Measurements from ENCODE around the gene DDX47. TPM values are rescaled to one million over a fixed set of nuclear protein-coding genes. Genes with fewer than 3 reads are reported as not detected.

DDX47 gene
- total RNA-seq, 1 experiment from 2014 or later: 192 TPM

- Histone ChIP-seq H4K20me1 (ENCODE audit: insufficient read depth) (no peaks in the 10 kb centered on the region), H3K36me3 (ENCODE audit: low read depth) (no peaks in the 10 kb centered on the region), H3K4me3 (no peak overlapping the region), H3K9me3 (ENCODE audit: insufficient read depth, low read depth) (no peaks in the 10 kb centered on the region), H3K4me2 (no peak overlapping the region), H3K79me2 (ENCODE audit: low read depth) (0 out of 2 replicates have a peak, but pooled peaks cover 12% of the 10 kb centered on the region), H3F3A (ENCODE audit: insufficient read depth, low read depth) (peaks cover 44% of the 10 kb centered on the region), H3K27ac (peak overlapping the region; percentile 17; the same call in 1 of the 2 replicates), H3K27me3 (ENCODE audit: insufficient read depth, low read depth) (no peaks in the 10 kb centered on the region), H3K9me2 (ENCODE audit: insufficient read depth) (no peaks in the 10 kb centered on the region), H3K4me1 (replicated peaks; ENCODE audit: insufficient read depth) (peaks cover 64% of the 10 kb centered on the region), H2AFZ (no peak overlapping the region)
- POLR2A ChIA-PET (ENCODE audit: unreplicated experiment): no interaction called here
- CTCF ChIA-PET: interaction anchor here (0.8 to 2.1 kb wide), 3 partner anchors 18 to 125 kb away, joined by 3 to 19 read pairs (median 4); no protein-coding TSS in a partner anchor
- intact Hi-C loops (cut with micrococcal nuclease; ENCODE audit: unreplicated experiment): no loop called here
- no TSS peak for BruUV-seq (replicated peaks)
- DNase-seq: no peak
- TF ChIP-seq CTCF (conservative IDR thresholded peaks at IDR 0.05) (no peak), EZH2 (IDR thresholded peaks at IDR 0.05; ENCODE audit: low read depth) (no peak)
Observed at GRCh38 chr12:12790956-12791355, 22.2 kb upstream of the DDX47 start.

GRCh38 chr12:12791756-12792369, 21.3 kb upstream of the DDX47 start:
- TF ChIP-seq CTCF (conservative IDR thresholded peaks at IDR 0.05) (no peak), EZH2 (IDR thresholded peaks at IDR 0.05; ENCODE audit: low read depth) (no peak)
- DNase-seq: no peak
- peaks cover 37% of the 10 kb centered on the region for H3F3A ChIP-seq (ENCODE audit: insufficient read depth, low read depth)
- peaks cover 57% of the 10 kb centered on the region for H3K4me1 ChIP-seq (replicated peaks; ENCODE audit: insufficient read depth)
- intact Hi-C loops (cut with micrococcal nuclease; ENCODE audit: unreplicated experiment): no loop called here
- no peaks in the 10 kb centered on the region for H3K9me3 ChIP-seq (ENCODE audit: insufficient read depth, low read depth)
- no peak overlapping the region for H3K4me2 ChIP-seq
- H3K9me2 ChIP-seq (ENCODE audit: insufficient read depth): no peaks in the 10 kb centered on the region
- H3K79me2 ChIP-seq (ENCODE audit: low read depth): 0 out of 2 replicates have a peak, but pooled peaks cover 12% of the 10 kb centered on the region
- BruUV-seq (replicated peaks): no TSS peak
- H3K4me3 ChIP-seq: no peak overlapping the region
- H4K20me1 ChIP-seq (ENCODE audit: insufficient read depth): no peaks in the 10 kb centered on the region
- H3K36me3 ChIP-seq (ENCODE audit: low read depth): no peaks in the 10 kb centered on the region
- no peaks in the 10 kb centered on the region for H3K27me3 ChIP-seq (ENCODE audit: insufficient read depth, low read depth)
- CTCF ChIA-PET: no interaction called here
- peak overlapping the region; percentile 17; the same call in 1 of the 2 replicates for H3K27ac ChIP-seq
- H2AFZ ChIP-seq: no peak overlapping the region
- POLR2A ChIA-PET (ENCODE audit: unreplicated experiment): no interaction called here

- H4K20me1 ChIP-seq (ENCODE audit: insufficient read depth): no peaks in the 10 kb centered on the region
- ChIA-PET CTCF (interaction anchor here (0.6 to 2.1 kb wide), 2 partner anchors 17 to 191 kb away, joined by 5 to 6 read pairs; no protein-coding TSS in a partner anchor), POLR2A (ENCODE audit: unreplicated experiment) (interaction anchor here (0.6 kb wide), 2 partner anchors 11 to 70 kb away, joined by 4 to 9 read pairs; no protein-coding TSS in a partner anchor)
- H3K27me3 ChIP-seq (ENCODE audit: insufficient read depth, low read depth): no peaks in the 10 kb centered on the region
- H3K4me3 ChIP-seq: no peak overlapping the region
- H3F3A ChIP-seq (ENCODE audit: insufficient read depth, low read depth): peaks cover 37% of the 10 kb centered on the region
- TF ChIP-seq EZH2 (IDR thresholded peaks at IDR 0.05; ENCODE audit: low read depth) (no peak), CTCF (conservative IDR thresholded peaks at IDR 0.05) (no peak)
- no peak for DNase-seq
- no peak overlapping the region for H3K27ac ChIP-seq
- H3K79me2 ChIP-seq (ENCODE audit: low read depth): 0 out of 2 replicates have a peak, but pooled peaks cover 8% of the 10 kb centered on the region
- H3K36me3 ChIP-seq (ENCODE audit: low read depth): no peaks in the 10 kb centered on the region
- no peaks in the 10 kb centered on the region for H3K9me3 ChIP-seq (ENCODE audit: insufficient read depth, low read depth)
- peaks cover 52% of the 10 kb centered on the region for H3K4me1 ChIP-seq (replicated peaks; ENCODE audit: insufficient read depth)
- H3K4me2 ChIP-seq: no peak overlapping the region
- no peak overlapping the region for H2AFZ ChIP-seq
- H3K9me2 ChIP-seq (ENCODE audit: insufficient read depth): no peaks in the 10 kb centered on the region
- BruUV-seq (replicated peaks): no TSS peak
- intact Hi-C loops (cut with micrococcal nuclease; ENCODE audit: unreplicated experiment): no loop called here
Observed at GRCh38 chr12:12792421-12792820, 20.7 kb upstream of the DDX47 start.
